ENCODE measurements around the gene PPP4R4.
"Not testable (repeated sequence)": the region's sequence is repeated elsewhere in the genome, so short reads cannot be mapped to it uniquely, and the experiment has no call there.

The PPP4R4 gene

DNA sequence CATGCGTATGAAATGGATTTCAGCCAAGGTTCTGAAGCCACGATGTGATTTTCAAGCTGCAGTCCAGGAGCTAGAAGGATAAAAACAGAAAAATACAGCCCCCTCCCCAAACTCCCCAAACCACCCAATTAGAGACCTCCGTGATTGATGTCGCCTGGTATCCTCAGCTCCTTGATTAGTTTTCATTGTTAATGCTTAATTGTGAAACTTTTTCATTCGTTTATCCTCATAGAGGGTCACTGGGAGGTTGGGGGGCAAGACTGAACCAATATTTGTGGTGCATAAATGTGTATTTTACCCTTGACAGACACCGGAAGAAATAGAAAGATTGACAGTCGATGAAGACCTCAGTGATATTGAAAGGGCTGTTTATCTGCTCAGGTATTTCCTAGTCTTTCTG lies 1.6 kb downstream of the PPP4R4 start:
- no peak for DNase-seq (ENCODE audit: low read depth in 4 of 4, low spot score in 1 of 4)

DNA sequence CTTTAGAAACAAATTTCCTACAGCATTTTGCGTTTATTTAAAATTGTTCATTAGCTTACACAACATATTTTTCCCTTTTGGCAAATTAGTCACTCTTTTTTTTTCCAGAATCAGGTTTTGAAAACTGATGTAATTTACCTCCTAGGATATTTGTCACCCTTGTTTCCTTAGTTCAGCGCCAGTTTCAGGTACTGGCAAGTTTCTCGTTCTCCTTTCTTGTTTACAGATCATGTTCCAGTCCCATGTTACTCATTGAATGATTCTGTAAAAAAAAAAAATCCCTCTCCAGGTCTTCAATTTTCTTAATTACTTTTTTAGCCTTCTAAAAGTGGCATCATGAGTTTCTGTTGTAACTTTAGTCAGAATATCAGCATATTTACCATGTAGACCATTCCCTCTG lies 2.7 kb downstream of the PPP4R4 start:
- no peak for DNase-seq (ENCODE audit: low read depth in 4 of 4, low spot score in 1 of 4)

DNA sequence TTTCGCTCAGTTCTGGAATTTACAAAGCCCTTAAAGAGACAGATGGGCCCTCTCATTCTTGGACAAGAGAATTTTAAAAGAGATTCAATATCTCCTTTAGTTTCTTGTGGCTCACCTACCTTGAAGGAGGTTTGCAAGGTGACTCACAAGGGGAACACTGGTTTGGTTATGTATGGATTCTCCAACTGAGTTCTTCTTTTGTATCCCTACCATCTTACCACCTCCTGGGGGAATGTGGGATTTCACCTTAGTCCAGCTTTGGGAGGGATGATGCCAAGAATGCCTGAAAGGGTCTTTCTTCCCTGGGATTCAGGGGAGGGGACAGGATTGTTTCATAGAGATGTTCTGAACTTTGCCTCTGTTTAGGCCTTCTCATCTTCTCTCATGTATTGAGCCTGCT lies 3.7 kb downstream of the PPP4R4 start:
- no peak for DNase-seq (ENCODE audit: low read depth in 4 of 4, low spot score in 1 of 4)

DNA sequence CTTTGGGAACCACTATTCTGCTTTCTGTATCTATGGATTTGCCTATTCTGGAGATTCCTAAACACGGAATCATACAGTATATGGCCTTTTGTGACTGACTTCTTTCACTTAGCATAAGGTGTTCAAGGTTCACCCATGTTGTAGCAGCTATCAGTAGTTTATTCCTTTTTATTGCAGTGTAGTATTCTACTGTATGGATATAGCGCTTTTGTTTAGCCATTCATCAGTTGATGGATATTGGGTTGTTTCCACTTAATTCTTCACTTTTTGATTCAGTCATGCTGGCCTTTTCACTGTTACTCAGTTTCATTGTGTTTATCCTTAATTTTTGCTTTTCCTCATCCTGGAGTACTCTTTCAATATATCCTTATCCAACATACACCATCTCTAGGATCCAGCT lies 5.1 kb downstream of the PPP4R4 start:
- no peak for DNase-seq (ENCODE audit: low read depth in 4 of 4, low spot score in 1 of 4)

DNA sequence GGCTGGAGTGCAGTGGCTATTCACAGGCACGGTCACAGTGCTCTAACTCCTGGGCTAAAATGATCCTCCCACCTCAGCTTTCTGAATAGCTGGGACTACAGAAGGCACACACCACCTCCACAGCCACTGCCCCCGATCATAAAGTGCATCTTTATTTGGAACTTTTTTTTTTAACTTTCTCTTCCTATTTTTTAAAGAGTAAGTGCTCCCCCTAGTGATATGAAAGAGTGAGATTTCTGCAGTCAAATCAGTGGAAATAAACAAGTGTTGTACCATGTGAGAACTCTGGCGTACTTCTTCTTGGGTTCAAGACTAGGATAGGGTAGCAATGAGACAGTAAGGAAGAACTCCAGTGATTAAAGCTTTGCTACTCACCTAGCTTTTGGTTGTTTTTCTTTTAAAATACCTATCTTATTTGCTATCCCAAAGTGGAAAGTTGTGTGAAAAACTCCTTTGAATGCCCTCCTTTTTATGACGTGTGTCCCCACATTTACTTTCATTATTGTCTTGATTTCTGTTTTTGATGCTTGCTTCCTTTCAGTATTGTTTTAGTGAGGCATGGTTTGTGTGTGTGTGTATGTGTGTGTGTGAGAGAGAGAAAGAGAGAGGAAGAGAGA lies 6.6 kb downstream of the PPP4R4 start:
- DNase-seq (ENCODE audit: low read depth in 4 of 4, low spot score in 1 of 4): no peak

DNA sequence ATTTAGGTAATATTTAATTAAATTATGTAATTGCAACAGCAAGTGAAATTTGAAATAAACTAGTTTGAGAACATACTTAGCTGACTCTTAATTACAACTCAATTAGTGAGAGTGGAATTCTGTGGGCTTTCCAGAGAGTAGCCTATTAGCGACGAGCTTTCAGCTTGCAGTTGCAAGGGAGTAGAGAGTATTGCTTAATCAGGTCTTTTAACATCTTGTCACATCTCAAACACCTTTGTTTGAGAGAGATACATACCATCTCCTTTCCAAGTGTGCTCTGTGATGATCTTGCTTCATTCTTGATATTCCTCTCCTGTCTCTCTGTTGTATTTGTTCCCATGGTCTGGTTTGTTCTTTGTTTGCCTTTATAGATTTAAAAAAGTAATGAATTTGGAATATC lies 7.7 kb downstream of the PPP4R4 start:
- no peak for DNase-seq (ENCODE audit: low read depth in 4 of 4, low spot score in 1 of 4)

DNA sequence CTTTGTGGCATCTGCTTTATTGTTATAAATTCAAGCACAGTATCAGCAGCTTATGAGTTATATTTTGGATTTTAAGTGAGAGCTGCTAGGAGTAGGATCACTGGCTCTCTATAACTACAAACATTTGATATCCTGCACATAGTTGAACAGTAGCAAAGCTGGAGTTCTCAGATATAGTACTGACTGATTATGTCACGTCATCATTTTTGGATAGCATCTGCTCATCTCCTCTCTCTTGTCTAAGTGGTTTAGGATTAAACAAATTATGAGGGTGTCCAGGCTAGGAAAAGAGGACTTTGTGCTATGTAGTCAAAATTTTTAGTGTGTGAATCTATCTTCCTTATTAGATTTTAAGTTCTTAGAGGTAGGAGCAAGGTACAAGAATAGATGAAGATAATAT lies 18.4 kb downstream of the PPP4R4 start:
- DNase-seq (ENCODE audit: low read depth in 4 of 4, low spot score in 1 of 4): no peak

DNA sequence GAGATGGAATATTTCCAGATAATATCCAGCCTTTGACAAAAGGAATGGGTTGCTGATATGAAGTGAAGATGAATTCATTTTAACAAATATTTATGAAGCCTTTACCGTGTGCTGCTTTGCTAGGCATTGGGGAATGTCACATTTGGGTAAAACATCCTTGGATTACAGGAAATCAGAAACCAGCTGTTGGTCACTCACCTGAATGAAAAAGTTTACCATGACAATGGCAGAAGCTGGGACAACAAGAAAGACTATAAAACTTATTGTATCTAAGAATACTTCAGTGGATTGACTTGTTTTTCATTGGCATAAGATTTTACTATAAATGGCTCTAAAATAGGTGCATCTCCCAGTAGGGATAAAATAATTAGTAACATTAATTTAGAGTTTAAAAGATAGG lies 19.7 kb downstream of the PPP4R4 start:
- no peak for DNase-seq (ENCODE audit: low read depth in 4 of 4, low spot score in 1 of 4)

DNA sequence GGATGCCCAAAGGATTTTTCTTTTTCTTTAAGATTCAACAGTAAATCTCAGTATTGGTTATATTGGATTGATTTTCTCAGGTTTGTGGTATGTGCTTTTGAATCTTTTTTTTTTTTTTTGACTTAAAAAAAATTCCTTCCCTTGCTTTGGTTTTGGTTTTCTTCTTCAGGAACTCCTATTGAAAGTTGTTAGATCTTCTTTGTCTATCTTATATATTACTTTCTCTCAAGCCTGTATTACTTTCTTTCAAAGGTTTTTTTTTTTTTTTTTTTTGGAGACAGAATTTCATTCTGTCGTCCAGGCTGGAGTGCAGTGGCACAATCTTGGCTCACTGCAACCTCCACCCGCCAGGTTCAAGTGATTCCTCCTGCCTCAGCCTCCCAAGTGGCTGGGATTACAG lies 21.9 kb downstream of the PPP4R4 start:
- no peak for DNase-seq (ENCODE audit: low read depth in 4 of 4, low spot score in 1 of 4)

DNA sequence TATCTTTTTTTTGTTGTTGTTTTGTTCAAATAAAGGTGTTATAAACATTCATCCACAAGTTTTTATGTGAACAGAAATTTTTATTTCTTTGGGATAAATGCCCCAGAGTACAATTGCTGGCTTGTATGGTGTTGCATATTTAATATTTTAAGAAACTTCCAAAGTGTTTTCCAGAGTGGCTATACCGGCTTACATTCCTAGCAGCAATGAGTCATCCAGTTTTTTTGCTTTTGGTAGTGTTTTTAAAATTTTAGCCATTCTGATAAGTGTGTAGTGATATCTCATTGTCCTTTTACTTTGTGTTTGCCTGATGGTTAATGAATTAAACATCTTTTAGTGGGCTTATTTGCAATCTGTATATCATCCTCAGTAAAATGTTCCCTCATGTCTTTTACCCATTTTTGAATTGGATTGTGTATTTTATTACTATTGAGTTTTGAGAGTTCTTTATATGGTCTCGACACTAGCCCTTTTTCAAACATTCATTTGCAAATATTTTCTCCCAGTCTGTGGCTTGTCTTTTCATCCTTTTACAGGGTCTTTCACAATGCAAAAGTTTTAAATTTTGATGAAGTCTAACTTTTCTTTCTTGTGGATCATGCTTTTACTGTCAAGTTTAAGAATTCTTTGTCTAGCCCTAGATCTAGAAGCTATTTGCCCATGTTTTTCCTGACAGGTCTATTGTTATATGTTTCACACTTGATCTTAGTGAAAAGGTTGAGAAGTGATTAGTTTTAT lies 29.5 kb downstream of the PPP4R4 start:
- DNase-seq (ENCODE audit: low read depth in 4 of 4, low spot score in 1 of 4): no peak

DNA sequence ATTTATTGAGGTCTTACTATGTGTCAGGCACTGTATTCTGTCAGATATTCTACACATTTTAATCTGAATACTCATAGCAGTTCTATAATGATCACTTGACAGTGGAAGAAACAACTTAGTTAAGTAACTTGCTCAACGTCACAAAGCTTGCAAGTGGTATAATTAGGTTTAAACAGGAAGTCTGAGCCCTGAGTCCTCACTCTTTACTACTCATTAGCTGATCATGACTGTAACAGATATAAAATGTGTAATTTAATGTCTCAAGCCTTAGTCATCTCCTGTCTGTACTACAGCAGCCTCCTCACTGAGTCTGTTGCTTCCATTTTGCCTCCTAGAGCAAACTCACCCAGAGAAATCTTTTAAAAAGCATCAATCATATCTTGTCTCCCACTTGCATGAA lies 38.9 kb downstream of the PPP4R4 start:
- DNase-seq (ENCODE audit: low read depth in 4 of 4, low spot score in 1 of 4): no peak

DNA sequence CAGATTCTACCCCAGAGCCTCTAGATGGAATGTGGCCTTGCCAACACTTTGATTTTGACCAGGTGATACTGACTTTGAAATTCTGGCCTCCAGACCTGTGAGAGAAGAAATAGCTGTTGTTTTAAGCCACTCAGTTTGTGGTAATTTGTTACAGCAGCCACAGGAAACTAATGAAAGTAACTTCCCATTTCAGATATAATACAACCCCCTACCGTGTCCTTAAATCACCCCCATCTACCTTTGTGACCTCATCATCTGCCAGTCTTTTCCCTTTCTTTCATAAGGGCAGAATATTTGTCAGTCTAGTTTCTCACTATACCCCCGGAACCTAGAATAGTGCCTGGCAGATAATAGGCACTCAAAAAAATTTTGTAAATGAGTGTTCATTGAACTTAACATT lies 39.6 kb downstream of the PPP4R4 start:
- DNase-seq (ENCODE audit: low read depth in 4 of 4, low spot score in 1 of 4): no peak

DNA sequence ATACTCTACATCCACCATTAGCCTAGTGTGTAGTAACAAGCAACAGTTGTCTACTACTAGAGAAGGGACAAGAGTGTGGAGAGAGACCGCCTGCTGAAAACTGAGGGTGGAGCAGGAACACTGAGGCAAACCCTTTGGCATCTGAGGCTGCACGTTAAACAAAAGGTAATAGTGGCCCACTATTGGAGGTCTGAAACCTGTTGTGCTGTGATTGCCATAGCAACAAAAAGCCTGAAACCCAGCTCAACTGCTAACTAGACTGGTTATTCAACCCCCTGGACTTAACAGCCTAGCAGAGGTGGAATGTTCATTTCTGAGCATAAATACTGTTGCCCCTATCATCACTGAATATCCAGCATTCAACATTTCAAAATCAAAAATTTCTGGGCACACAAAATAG lies 43.0 kb downstream of the PPP4R4 start:
- no peak for DNase-seq (ENCODE audit: low read depth in 4 of 4, low spot score in 1 of 4)

DNA sequence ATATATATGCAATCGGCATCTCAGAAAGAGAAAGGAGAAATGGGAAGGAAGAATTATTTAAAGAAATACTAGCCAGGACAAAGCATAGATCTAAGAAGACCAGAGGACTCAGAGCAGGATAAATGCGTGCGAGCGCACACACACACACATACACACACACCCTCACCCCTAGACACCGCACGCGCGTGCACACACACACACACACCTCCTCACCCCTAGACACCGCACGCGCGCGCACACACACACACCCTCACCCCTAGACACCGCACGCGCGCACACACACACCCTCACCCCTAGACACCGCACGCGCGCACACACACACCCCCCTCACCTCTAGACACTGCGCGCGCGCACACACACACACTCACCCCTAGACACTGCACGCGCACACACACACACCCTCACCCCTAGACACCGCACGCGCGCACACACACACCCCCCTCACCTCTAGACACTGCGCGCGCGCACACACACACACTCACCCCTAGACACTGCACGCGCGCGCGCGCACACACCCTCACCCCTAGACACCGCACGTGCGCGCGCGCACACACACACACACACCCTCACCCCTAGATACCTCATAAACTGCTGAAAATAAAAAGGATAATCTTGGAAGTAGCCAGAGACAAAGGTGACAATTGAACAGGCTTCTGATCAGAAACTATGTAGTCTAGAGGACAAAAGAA lies 44.2 kb downstream of the PPP4R4 start:
- DNase-seq (ENCODE audit: low read depth in 4 of 4, low spot score in 1 of 4): not testable (repeated sequence)

DNA sequence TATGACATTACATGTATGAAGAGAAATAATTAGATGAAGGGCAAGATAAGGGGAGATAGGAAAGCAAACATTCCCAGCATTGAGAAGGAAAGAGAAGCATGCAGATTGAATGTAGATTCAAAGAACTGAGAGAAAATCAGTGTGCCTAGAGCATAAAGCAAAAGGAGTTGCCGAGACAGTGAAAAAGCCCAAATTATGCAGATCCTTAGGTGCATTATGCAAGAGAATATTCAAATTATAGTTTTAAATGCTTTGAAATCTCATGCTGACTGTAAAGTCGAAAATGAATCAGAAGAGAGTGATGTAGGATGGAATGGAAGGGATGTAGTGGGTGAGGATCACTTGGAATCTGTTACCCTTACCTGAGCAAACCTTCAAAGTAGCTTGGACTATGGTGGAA lies 49.9 kb downstream of the PPP4R4 start:
- no peak for DNase-seq (ENCODE audit: low read depth in 4 of 4, low spot score in 1 of 4)

DNA sequence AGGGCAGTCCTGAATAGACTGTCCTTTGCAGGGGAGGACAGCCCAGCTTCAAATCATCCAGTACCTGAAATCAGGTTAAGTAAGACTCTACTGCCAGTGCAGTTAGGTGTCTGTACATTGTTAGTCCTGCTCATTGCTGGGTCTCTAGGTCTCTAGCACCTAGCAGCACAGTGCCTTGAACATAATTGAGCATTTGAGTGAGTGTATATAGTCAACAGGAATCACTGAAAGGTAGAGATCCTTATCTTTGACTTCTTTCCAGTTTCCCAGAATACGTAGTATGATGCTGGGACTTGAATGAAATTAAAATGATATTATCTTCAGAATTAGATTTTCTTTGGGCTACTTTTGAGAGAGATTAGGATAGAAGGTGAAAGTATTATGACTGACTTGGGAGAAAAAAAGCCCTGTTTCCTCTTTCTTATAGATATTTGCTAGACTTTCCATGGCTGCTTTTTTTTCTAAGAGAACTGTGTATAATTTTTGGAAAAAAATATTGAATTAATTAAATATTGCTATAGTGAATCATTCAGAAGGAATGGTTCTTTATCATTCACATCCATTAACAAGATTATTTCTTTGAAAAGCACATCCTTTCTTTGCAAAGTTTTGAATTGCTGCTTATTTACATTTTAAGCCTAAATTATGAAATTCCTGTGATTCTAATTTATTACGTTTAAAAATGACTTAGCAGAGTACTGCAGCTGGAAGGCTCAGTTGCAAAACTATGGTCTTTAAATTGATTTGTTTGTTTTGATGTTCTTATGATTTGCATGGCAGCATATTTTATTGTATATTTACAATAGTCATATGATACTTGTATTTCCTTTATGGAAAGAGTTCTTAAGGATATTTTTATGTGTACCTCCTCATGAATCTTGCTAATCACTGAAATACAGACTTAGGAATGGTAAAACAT lies 51.6 kb downstream of the PPP4R4 start:
- DNase-seq (ENCODE audit: low read depth in 4 of 4, low spot score in 1 of 4): no peak

DNA sequence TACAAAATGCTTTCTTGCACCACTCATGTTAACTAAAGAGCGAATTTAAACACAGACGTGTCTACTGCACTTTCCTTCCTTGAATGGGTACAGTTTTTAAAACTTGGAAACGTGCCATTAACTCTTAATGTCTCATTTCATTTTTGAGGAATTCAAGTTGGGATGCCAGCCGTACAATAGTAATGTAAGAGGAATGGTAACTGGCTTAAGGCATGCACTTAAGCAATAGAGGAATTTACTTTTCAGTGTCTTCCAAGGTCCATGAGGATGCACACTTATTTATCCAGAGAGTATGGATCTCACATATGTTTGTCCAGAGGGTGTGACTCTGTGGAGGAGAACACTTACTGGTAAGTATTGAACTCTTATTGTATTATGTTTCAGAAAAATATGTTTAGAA lies 52.9 kb downstream of the PPP4R4 start:
- DNase-seq (ENCODE audit: low read depth in 4 of 4, low spot score in 1 of 4): no peak

DNA sequence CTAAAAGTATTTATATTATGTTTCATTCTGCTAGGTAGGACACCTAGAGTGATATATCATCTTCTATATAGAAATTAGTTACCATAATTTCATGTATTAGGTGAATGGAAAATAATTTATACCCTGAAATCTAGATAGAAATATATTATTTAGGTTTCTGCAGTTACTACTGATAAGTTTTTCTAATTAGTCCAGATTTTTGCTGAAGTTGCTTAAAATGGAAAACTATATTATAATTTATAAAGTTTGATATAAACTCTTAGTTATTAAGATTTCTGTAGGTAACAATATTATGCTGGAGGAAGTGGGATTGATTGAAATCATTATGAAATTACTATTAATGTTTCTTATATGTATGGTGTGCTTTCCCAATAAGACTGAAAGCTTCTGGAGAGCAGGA lies 62.9 kb downstream of the PPP4R4 start:
- DNase-seq (ENCODE audit: low read depth in 4 of 4, low spot score in 1 of 4): no peak

DNA sequence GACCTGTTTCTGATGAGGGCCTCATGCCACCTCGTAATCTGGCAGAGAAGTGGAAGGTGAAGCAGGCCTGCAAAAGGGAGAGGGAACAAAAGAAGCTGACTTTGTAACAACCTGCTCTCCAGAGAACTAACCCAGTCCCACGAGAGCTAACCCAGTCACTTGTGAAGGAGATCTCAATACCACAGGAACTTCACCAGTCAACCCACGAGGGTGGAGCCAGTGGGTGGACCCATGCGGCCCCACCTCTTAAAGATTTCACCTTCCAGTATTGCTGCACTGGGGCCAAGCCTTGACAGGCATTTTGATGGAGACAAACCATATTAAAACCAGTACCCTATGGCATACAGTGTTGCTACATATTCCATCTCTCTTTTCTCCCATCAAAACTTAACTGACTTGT lies 63.9 kb downstream of the PPP4R4 start:
- no peak for DNase-seq (ENCODE audit: low read depth in 4 of 4, low spot score in 1 of 4)

DNA sequence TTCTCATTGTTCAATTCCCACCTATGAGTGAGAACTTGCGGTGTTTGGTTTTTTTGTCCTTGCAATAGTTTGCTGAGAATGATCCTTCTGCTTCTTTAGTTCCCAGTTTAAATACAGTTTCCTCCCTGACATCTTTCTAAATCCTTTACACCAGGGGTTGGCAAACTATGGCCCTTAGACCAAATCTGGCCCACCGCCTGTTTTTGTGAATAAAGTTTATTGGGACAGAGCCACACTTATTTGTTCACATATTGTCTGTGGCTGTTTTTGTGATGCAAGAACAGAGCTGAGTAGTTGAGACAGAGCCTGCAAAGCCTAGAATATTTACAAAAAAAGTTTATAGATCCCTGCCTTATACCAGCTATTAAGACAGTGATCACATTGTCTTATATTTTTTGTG lies 65.3 kb downstream of the PPP4R4 start:
- no peak for DNase-seq (ENCODE audit: low read depth in 4 of 4, low spot score in 1 of 4)

DNA sequence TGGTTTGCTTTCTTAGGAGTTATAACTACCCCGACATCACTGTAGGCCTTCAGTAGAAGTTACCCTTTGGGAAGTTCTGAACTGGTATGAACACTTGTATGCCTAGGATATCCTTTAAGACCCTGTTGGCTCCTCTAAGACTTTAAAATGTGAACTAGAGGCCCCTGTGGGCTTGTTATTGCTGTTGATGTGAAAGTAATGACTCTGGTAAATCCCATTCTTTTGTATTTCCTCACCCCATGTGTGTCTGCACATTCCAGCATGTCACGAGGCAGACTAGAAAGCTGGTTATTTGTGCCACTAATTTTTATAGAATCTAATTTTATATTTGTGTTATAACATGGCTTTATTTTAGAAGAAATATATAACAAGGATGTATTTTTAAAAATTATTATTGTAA lies 70.1 kb downstream of the PPP4R4 start:
- DNase-seq (ENCODE audit: low read depth in 4 of 4, low spot score in 1 of 4): no peak

DNA sequence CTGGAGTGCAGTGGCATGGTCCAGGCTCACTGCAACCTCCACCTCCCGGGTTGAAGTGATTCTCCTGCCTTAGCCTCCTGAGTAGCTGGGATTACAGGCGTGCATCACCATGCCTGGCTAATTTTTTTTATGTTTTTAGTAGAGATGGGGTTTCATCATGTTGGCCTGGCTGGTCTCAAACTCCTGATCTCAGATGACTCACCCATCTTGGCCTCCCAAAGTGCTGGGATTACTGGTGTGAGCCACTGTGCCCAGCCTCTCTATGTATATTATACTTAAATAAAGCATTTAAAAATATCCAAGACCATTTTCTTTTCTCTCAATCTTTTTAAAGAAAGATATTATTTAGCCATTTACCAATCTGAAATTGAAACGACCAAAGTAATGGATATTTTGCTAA lies 90.1 kb downstream of the PPP4R4 start:
- not testable (repeated sequence) for DNase-seq (ENCODE audit: low read depth in 4 of 4, low spot score in 1 of 4)

Data from stimulated activated CD4-positive, alpha-beta T cell treated with anti-CD3 and anti-CD28 coated beads, Interleukin-1b, Interleukin-23, amount 100 ng/mL, for 24 hours (primary cell).